PC-9 (cell line): ENCODE measurements around the gene MKRN2. TPM values are rescaled to one million over a fixed set of nuclear protein-coding genes. Genes with fewer than 3 reads are reported as not detected.

Experiments
- BruUV-seq: library from RNA; stranded (reverse); fragments of 400-500 nt; replicated peaks from 2 replicates; lab custom pipeline; 2021; lab: Mats Ljungman, UMichigan
- CTCF ChIA-PET: fragments of 300-600 bp; sonication (Branson Sonifier 250); formaldehyde crosslinking; loops from one replicate; lab custom pipeline; 2022; ENCODE audit warnings: antibody characterized with exemption; lab: Charles Lee
- POLR2A ChIA-PET: fragments of 300-600 bp; sonication (Branson Sonifier 250); formaldehyde crosslinking; loops from one replicate; lab custom pipeline; 2022; ENCODE audit warnings: antibody characterized with exemption; ENCODE audit not compliant: unreplicated experiment; lab: Charles Lee
- DNase-seq, 2 experiments: peaks; one replicate each; pipeline versions ENCODE4 v3.0.0 to v3.0.0-alpha.2; 2015 to 2022; ENCODE audit warnings: mixed read lengths in 1 of 2
- H2AFZ ChIP-seq: fragments of 200-600 bp; sonication (generic); 2 replicates; pipeline ENCODE4 v1.8.1; 2017; ENCODE audit warnings: antibody characterized with exemption
- H3F3A ChIP-seq: fragments of 200-600 bp; sonication (generic); 2 replicates; pipeline ENCODE4 v1.8.1; 2017; ENCODE audit warnings: antibody characterized with exemption, mild to moderate bottlenecking, low read depth; ENCODE audit not compliant: insufficient read depth
- H3K27ac ChIP-seq: fragments of 200-600 bp; sonication (generic); 2 replicates; pipeline ENCODE4 v1.6.1; 2016; ENCODE audit warnings: mixed run types
- H3K27me3 ChIP-seq: fragments of 200-600 bp; sonication (generic); 2 replicates; pipeline ENCODE4 v1.6.1; 2016; ENCODE audit warnings: low read depth, mixed run types; ENCODE audit not compliant: insufficient read depth
- H3K36me3 ChIP-seq: fragments of 200-600 bp; sonication (generic); 2 replicates; pipeline ENCODE4 v1.6.1; 2016; ENCODE audit warnings: low read depth, mixed run types
- H3K4me1 ChIP-seq: fragments of 200-600 bp; sonication (generic); replicated peaks from 2 replicates; pipeline ENCODE4 v1.6.1; 2016; ENCODE audit warnings: mixed run types; ENCODE audit not compliant: insufficient read depth
- H3K4me2 ChIP-seq: fragments of 200-600 bp; sonication (generic); 2 replicates; pipeline ENCODE4 v1.6.1; 2017; ENCODE audit warnings: mixed run types
- H3K4me3 ChIP-seq: fragments of 200-600 bp; sonication (generic); 2 replicates; pipeline ENCODE4 v1.6.1; 2016; ENCODE audit warnings: mixed run types
- H3K79me2 ChIP-seq: fragments of 200-600 bp; sonication (generic); 2 replicates; pipeline ENCODE4 v1.6.1; 2017; ENCODE audit warnings: low read depth, mixed run types
- H3K9me2 ChIP-seq: fragments of 200-600 bp; sonication (generic); 2 replicates; pipeline ENCODE4 v1.8.1; 2017; ENCODE audit warnings: mild to moderate bottlenecking; ENCODE audit not compliant: insufficient read depth
- H3K9me3 ChIP-seq: fragments of 200-600 bp; sonication (generic); 2 replicates; pipeline ENCODE4 v1.8.1; 2016; ENCODE audit warnings: low read depth; ENCODE audit not compliant: insufficient read depth
- H4K20me1 ChIP-seq: fragments of 200-600 bp; sonication (generic); 2 replicates; pipeline ENCODE4 v1.8.1; 2017; ENCODE audit not compliant: insufficient read depth
- CTCF ChIP-seq: fragments of 200-600 bp; sonication (generic); conservative IDR thresholded peaks from 2 replicates; pipeline ENCODE4 v1.6.1; 2017; ENCODE audit warnings: mixed run types, antibody characterized with exemption, mild to moderate bottlenecking, moderate library complexity
- EZH2 ChIP-seq: fragments of 200-600 bp; sonication (generic); IDR thresholded peaks from 2 replicates; pipeline ENCODE4 v1.8.0; 2017; ENCODE audit warnings: antibody characterized with exemption, low read depth
- intact Hi-C: fragments of 100-400 bp; cut with micrococcal nuclease; formaldehyde crosslinking; loops from one replicate; pipeline ENCODE4 v1.10.0; 2022; ENCODE audit not compliant: unreplicated experiment
- total RNA-seq: library from RNA; stranded (reverse); gene quantifications from 2 replicates; pipeline ENCODE4 v1.2.3, GENCODE V29; 2021

MKRN2 gene
- total RNA-seq, 1 experiment from 2014 or later = 25.0 TPM

- no peak overlapping the region for H3K4me2 ChIP-seq
- intact Hi-C loops = no loop called here
- no peak for DNase-seq
- H3F3A ChIP-seq = 0 out of 2 replicates have a peak, but pooled peaks cover 10% of the 10 kb centered on the region
- ChIA-PET CTCF (no interaction called here), POLR2A (no interaction called here)
- H3K9me2 ChIP-seq = no peaks in the 10 kb centered on the region
- no peak overlapping the region for H2AFZ ChIP-seq
- peaks cover 14% of the 10 kb centered on the region for H3K36me3 ChIP-seq
- no peak for TF ChIP-seq CTCF
- no peak for TF ChIP-seq EZH2
- H3K4me3 ChIP-seq = no peak overlapping the region
- BruUV-seq = no TSS peak
- no peak overlapping the region for H3K27ac ChIP-seq
- H3K27me3 ChIP-seq = no peaks in the 10 kb centered on the region
- no peaks in the 10 kb centered on the region for H3K9me3 ChIP-seq
- H3K79me2 ChIP-seq = no peaks in the 10 kb centered on the region; the same call in 1 of the 2 replicates
- no peaks in the 10 kb centered on the region; the same call in 1 of the 2 replicates for H4K20me1 ChIP-seq
- no peaks in the 10 kb centered on the region for H3K4me1 ChIP-seq
Measured at GRCh38 chr3:12518261-12519028, 38.4 kb upstream of the MKRN2 start.

- intact Hi-C loops = no loop called here
- no peak overlapping the region for H3K4me2 ChIP-seq
- no peaks in the 10 kb centered on the region for H3K9me3 ChIP-seq
- no peaks in the 10 kb centered on the region for H3K27me3 ChIP-seq
- no peak for DNase-seq
- TF ChIP-seq EZH2 (no peak), CTCF (no peak)
- H3K36me3 ChIP-seq = peaks cover 24% of the 10 kb centered on the region
- no peaks in the 10 kb centered on the region for H4K20me1 ChIP-seq
- POLR2A ChIA-PET = no interaction called here
- H3K79me2 ChIP-seq = no peaks in the 10 kb centered on the region; the same call in 1 of the 2 replicates
- H3K4me1 ChIP-seq = no peaks in the 10 kb centered on the region
- H2AFZ ChIP-seq = no peak overlapping the region
- no peaks in the 10 kb centered on the region for H3K9me2 ChIP-seq
- H3K4me3 ChIP-seq = no peak overlapping the region
- no TSS peak for BruUV-seq
- H3F3A ChIP-seq = 0 out of 2 replicates have a peak, but pooled peaks cover 10% of the 10 kb centered on the region
- H3K27ac ChIP-seq = no peak overlapping the region
- CTCF ChIA-PET = no interaction called here
Measured at GRCh38 chr3:12521010-12521409, 35.9 kb upstream of the MKRN2 start.

DNA sequence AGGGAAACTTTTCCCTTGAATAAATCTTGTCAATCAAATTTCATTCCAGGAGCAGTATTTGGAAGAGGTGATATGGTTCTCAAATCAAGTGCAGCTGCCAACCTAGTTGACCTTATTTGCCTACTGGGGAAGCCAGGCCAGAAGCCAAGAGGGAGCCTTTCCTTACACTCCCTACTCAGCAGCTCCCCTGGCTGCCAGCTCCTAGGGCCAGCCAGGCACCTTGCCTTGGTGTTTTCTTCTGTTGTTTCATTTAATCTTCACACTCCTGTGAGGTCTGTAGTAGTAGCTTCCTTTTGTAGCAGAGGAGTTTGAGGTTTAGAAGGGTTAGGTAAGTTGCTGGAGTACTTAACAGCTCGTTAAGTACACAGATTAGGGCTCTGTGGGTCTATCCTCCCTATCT lies 34.2 kb upstream of the MKRN2 start:
- Histone ChIP-seq H3K9me2 (no peaks in the 10 kb centered on the region), H2AFZ (no peak overlapping the region), H4K20me1 (no peaks in the 10 kb centered on the region), H3K4me2 (no peak overlapping the region), H3K27ac (no peak overlapping the region), H3K4me1 (no peaks in the 10 kb centered on the region), H3K4me3 (no peak overlapping the region), H3K9me3 (no peaks in the 10 kb centered on the region), H3F3A (0 out of 2 replicates have a peak, but pooled peaks cover 1% of the 10 kb centered on the region), H3K79me2 (no peaks in the 10 kb centered on the region; the same call in 1 of the 2 replicates), H3K27me3 (no peaks in the 10 kb centered on the region), H3K36me3 (peaks cover 28% of the 10 kb centered on the region)
- intact Hi-C loops = no loop called here
- ChIA-PET CTCF (interaction anchor here (0.6 kb wide), 1 partner anchor 1818 kb away, joined by 4 read pairs; no protein-coding TSS in a partner anchor), POLR2A (no interaction called here)
- TF ChIP-seq CTCF (no peak), EZH2 (no peak)
- no peak for DNase-seq
- BruUV-seq = no TSS peak
